Measurements from ENCODE around the gene PCSK1N.

The PCSK1N gene

GRCh38 chrX:48790477-48790876, 44.9 kb downstream of the PCSK1N start:
- H3K27me3 ChIP-seq (ENCODE audit: insufficient read depth, low read length, poor library complexity, severe bottlenecking) = no peaks in the 10 kb centered on the region
- H3K9ac ChIP-seq (ENCODE audit: low read depth, low read length, poor library complexity, severe bottlenecking) = no peak overlapping the region
- no peaks in the 10 kb centered on the region for H3K36me3 ChIP-seq (ENCODE audit: insufficient read depth, low read length)
- no peaks in the 10 kb centered on the region for H4K20me1 ChIP-seq (ENCODE audit: insufficient read depth, low read length, poor library complexity, severe bottlenecking)
- no peak overlapping the region for H2AFZ ChIP-seq (ENCODE audit: low read length)
- no peaks in the 10 kb centered on the region for H3K79me2 ChIP-seq (ENCODE audit: insufficient read depth, low read length)
- no peaks in the 10 kb centered on the region for H3F3A ChIP-seq (ENCODE audit: low read depth)
- H3K4me1 ChIP-seq (ENCODE audit: insufficient read depth, low read length, poor library complexity, severe bottlenecking) = no peaks in the 10 kb centered on the region
- H3K4me2 ChIP-seq (ENCODE audit: low read depth, low read length, poor library complexity, severe bottlenecking) = no peak overlapping the region
- H3K9me3 ChIP-seq (ENCODE audit: insufficient read depth, low read depth, low read length) = no peaks in the 10 kb centered on the region
- no peaks in the 10 kb centered on the region for H3K9me2 ChIP-seq (replicated peaks; ENCODE audit: low read depth, low read length)
- TF ChIP-seq CTCF (conservative IDR thresholded peaks at IDR 0.05; ENCODE audit: low read length) (no peak), EZH2phosphoT487 (IDR thresholded peaks at IDR 0.05; ENCODE audit: borderline replicate concordance) (no peak)
- no peak overlapping the region for H3K4me3 ChIP-seq (ENCODE audit: low read length, poor library complexity, severe bottlenecking)

GRCh38 chrX:48789366-48790220, 45.8 kb downstream of the PCSK1N start:
- no peaks in the 10 kb centered on the region for H3F3A ChIP-seq (ENCODE audit: low read depth)
- no peaks in the 10 kb centered on the region for H3K36me3 ChIP-seq (ENCODE audit: insufficient read depth, low read length)
- no peaks in the 10 kb centered on the region for H4K20me1 ChIP-seq (ENCODE audit: insufficient read depth, low read length, poor library complexity, severe bottlenecking)
- H3K27me3 ChIP-seq (ENCODE audit: insufficient read depth, low read length, poor library complexity, severe bottlenecking) = no peaks in the 10 kb centered on the region
- no peak overlapping the region for H3K4me3 ChIP-seq (ENCODE audit: low read length, poor library complexity, severe bottlenecking)
- no peaks in the 10 kb centered on the region for H3K79me2 ChIP-seq (ENCODE audit: insufficient read depth, low read length)
- no peak overlapping the region for H3K9ac ChIP-seq (ENCODE audit: low read depth, low read length, poor library complexity, severe bottlenecking)
- no peaks in the 10 kb centered on the region for H3K9me2 ChIP-seq (replicated peaks; ENCODE audit: low read depth, low read length)
- TF ChIP-seq CTCF (conservative IDR thresholded peaks at IDR 0.05; ENCODE audit: low read length) = no peak
- TF ChIP-seq EZH2phosphoT487 (IDR thresholded peaks at IDR 0.05; ENCODE audit: borderline replicate concordance) = no peak
- no peaks in the 10 kb centered on the region for H3K9me3 ChIP-seq (ENCODE audit: insufficient read depth, low read depth, low read length)
- no peak overlapping the region for H2AFZ ChIP-seq (ENCODE audit: low read length)
- H3K4me1 ChIP-seq (ENCODE audit: insufficient read depth, low read length, poor library complexity, severe bottlenecking) = no peaks in the 10 kb centered on the region
- H3K4me2 ChIP-seq (ENCODE audit: low read depth, low read length, poor library complexity, severe bottlenecking) = no peak overlapping the region

- TF ChIP-seq EZH2phosphoT487 (IDR thresholded peaks at IDR 0.05; ENCODE audit: borderline replicate concordance) (no peak), CTCF (conservative IDR thresholded peaks at IDR 0.05; ENCODE audit: low read length) (no peak)
- H3K9me2 ChIP-seq (replicated peaks; ENCODE audit: low read depth, low read length) = no peaks in the 10 kb centered on the region
- no peaks in the 10 kb centered on the region for H3K36me3 ChIP-seq (ENCODE audit: insufficient read depth, low read length)
- H3K4me3 ChIP-seq (ENCODE audit: low read length, poor library complexity, severe bottlenecking) = no peak overlapping the region
- H3K79me2 ChIP-seq (ENCODE audit: insufficient read depth, low read length) = no peaks in the 10 kb centered on the region
- no peaks in the 10 kb centered on the region for H3K4me1 ChIP-seq (ENCODE audit: insufficient read depth, low read length, poor library complexity, severe bottlenecking)
- no peaks in the 10 kb centered on the region for H4K20me1 ChIP-seq (ENCODE audit: insufficient read depth, low read length, poor library complexity, severe bottlenecking)
- H3K9ac ChIP-seq (ENCODE audit: low read depth, low read length, poor library complexity, severe bottlenecking) = no peak overlapping the region
- H3K27me3 ChIP-seq (ENCODE audit: insufficient read depth, low read length, poor library complexity, severe bottlenecking) = no peaks in the 10 kb centered on the region
- no peak overlapping the region for H3K4me2 ChIP-seq (ENCODE audit: low read depth, low read length, poor library complexity, severe bottlenecking)
- no peaks in the 10 kb centered on the region for H3F3A ChIP-seq (ENCODE audit: low read depth)
- H2AFZ ChIP-seq (ENCODE audit: low read length) = no peak overlapping the region
- no peaks in the 10 kb centered on the region for H3K9me3 ChIP-seq (ENCODE audit: insufficient read depth, low read depth, low read length)
Measured at GRCh38 chrX:48787505-48788443, 47.6 kb downstream of the PCSK1N start.

All from Loucy (cell line).